Measurements from ENCODE around the gene ECM1. TPM values are rescaled to one million over a fixed set of nuclear protein-coding genes. Genes with fewer than 3 reads are reported as not detected.

The ECM1 gene
- total RNA-seq, 2 experiments from 2014 or later: 0.74 to 0.81 TPM

GRCh38 chr1:150486966-150487762 lies 20.7 kb upstream of the ECM1 start, which contains the start of gene TARS2:
TARS2 (plus strand) TSS chr1:150487419; CDS start chr1:150487451, 32 bp downstream.
- CTCF ChIA-PET: interaction anchor here (1.0 to 2.5 kb wide), 3 partner anchors 18 to 73 kb away, joined by 3 to 12 read pairs (median 3); no protein-coding TSS in a partner anchor

GRCh38 chr1:150487763-150488115 lies 20.2 kb upstream of the ECM1 start:
- Mint-ChIP-seq H3K4me3 (peak overlapping the region; percentile 98), H3K27me3 (no peaks in the 10 kb centered on the region), H3K36me3 (ENCODE audit: low read depth) (peaks cover 26% of the 10 kb centered on the region), H3K27ac (peak overlapping the region; percentile 99), H3K4me1 (ENCODE audit: low read depth) (peaks cover 18% of the 10 kb centered on the region), H3K9me3 (no peaks in the 10 kb centered on the region)
- no peak for DNase-seq
- ATAC-seq: no peak
- CTCF ChIA-PET: interaction anchor here (1.0 to 2.5 kb wide), 3 partner anchors 19 to 72 kb away, joined by 3 to 12 read pairs (median 3); no protein-coding TSS in a partner anchor
- POLR2A ChIA-PET: interaction anchor here (0.6 to 2.1 kb wide), 11 partner anchors 11 to 187 kb away, joined by 3 to 5 read pairs (median 3); partner anchors contain the start of genes ENSA and FALEC
- no peak for TF ChIP-seq CTCF (IDR thresholded peaks at IDR 0.05)
- intact Hi-C loops (cut with micrococcal nuclease): loop anchor here (10.0 kb wide), 1 partner anchor 137 kb away; the partner anchor contains the start of gene ENSA

More at GRCh38 chr1:150486966-150487762, 20.7 kb upstream of the ECM1 start, which contains the start of gene TARS2:
- ATAC-seq: peak; percentile 100
- peak within 1 kb of the TSS; percentile 98 for H3K4me3 Mint-ChIP-seq
- no peaks in the 10 kb centered on the region for H3K27me3 Mint-ChIP-seq
- H3K27ac Mint-ChIP-seq: peak within 1 kb of the TSS; percentile 99
- no peaks in the 10 kb centered on the region for H3K9me3 Mint-ChIP-seq
- H3K36me3 Mint-ChIP-seq (ENCODE audit: low read depth): peaks cover 24% of the 10 kb centered on the region
- intact Hi-C loops (cut with micrococcal nuclease): loop anchor here (10.0 kb wide), 1 partner anchor 138 kb away; the partner anchor contains the start of gene ENSA
- no peak for TF ChIP-seq CTCF (IDR thresholded peaks at IDR 0.05)
- peak; percentile 98 for DNase-seq
- POLR2A ChIA-PET: interaction anchor here (0.6 to 2.1 kb wide), 12 partner anchors 11 to 188 kb away, joined by 3 to 5 read pairs (median 4); partner anchors contain the start of gene FALEC
- H3K4me1 Mint-ChIP-seq (ENCODE audit: low read depth): peaks cover 18% of the 10 kb centered on the region

- CTCF ChIA-PET: no interaction called here
- H3K9me3 Mint-ChIP-seq: no peaks in the 10 kb centered on the region
- intact Hi-C loops (cut with micrococcal nuclease): no loop called here
- TF ChIP-seq CTCF (IDR thresholded peaks at IDR 0.05): no peak
- DNase-seq: no peak
- no peak overlapping the region for H3K4me3 Mint-ChIP-seq
- no peak overlapping the region for H3K27ac Mint-ChIP-seq
- POLR2A ChIA-PET: no interaction called here
- H3K4me1 Mint-ChIP-seq (ENCODE audit: low read depth): peaks cover 8% of the 10 kb centered on the region
- no peaks in the 10 kb centered on the region for H3K27me3 Mint-ChIP-seq
- no peak for ATAC-seq
- H3K36me3 Mint-ChIP-seq (ENCODE audit: low read depth): peaks cover 39% of the 10 kb centered on the region
These were observed 14.7 kb upstream of the ECM1 start for GRCh38 chr1:150493175-150493574.

- Mint-ChIP-seq H3K27ac (no peak overlapping the region), H3K27me3 (no peaks in the 10 kb centered on the region), H3K4me3 (no peak overlapping the region), H3K9me3 (no peaks in the 10 kb centered on the region), H3K4me1 (ENCODE audit: low read depth) (no peaks in the 10 kb centered on the region), H3K36me3 (ENCODE audit: low read depth) (peaks cover 26% of the 10 kb centered on the region)
- no peak for ATAC-seq
- DNase-seq: no peak
- POLR2A ChIA-PET: interaction anchor here (1.0 kb wide), 2 partner anchors 11 to 14 kb away, joined by 3 read pairs; partner anchors contain the start of gene TARS2
- no peak for TF ChIP-seq CTCF (IDR thresholded peaks at IDR 0.05)
- intact Hi-C loops (cut with micrococcal nuclease): no loop called here
- CTCF ChIA-PET: interaction anchor here (0.8 kb wide), 1 partner anchor 242 kb away, joined by 3 read pairs; no protein-coding TSS in a partner anchor
These were observed 9.6 kb upstream of the ECM1 start for GRCh38 chr1:150498342-150498741.
